Smooth muscle cell (in vitro differentiated cells): ENCODE data around the gene FOXP1. TPM values are rescaled to one million over a fixed set of nuclear protein-coding genes. Genes with fewer than 3 reads are reported as not detected.
A peak's percentile ranks its signal among the peaks of the same experiment; 100 is the strongest.

Experiments
- DNase-seq: peaks from one replicate; lab custom pipeline; 2025; ENCODE audit not compliant: unreplicated experiment; lab: John Stamatoyannopoulos, UW
- H2AFZ ChIP-seq: fragments of 200-600 bp; sonication (generic); 2 replicates; pipeline ENCODE4 v1.6.0; 2016; ENCODE audit warnings: antibody characterized with exemption, low read depth, mild to moderate bottlenecking
- H3F3A ChIP-seq: fragments of 200-600 bp; sonication (generic); 2 replicates; pipeline ENCODE4 v1.6.0; 2017; ENCODE audit warnings: antibody characterized with exemption, low read depth
- H3K27ac ChIP-seq: fragments of 200-600 bp; sonication (generic); 2 replicates; pipeline ENCODE4 v1.5.1; 2016; ENCODE audit warnings: low read depth, mild to moderate bottlenecking
- H3K27me3 ChIP-seq: fragments of 200-600 bp; sonication (generic); 2 replicates; pipeline ENCODE4 v1.6.1; 2016; ENCODE audit warnings: low read depth, mild to moderate bottlenecking
- H3K36me3 ChIP-seq: fragments of 200-600 bp; sonication (generic); 2 replicates; pipeline ENCODE4 v1.5.1; 2016; ENCODE audit warnings: low read depth
- H3K4me1 ChIP-seq: fragments of 200-600 bp; sonication (generic); 2 replicates; pipeline ENCODE4 v1.5.1; 2016; ENCODE audit warnings: low read depth
- H3K4me2 ChIP-seq: fragments of 200-600 bp; sonication (generic); 2 replicates; pipeline ENCODE4 v1.6.0; 2016; ENCODE audit warnings: mild to moderate bottlenecking
- H3K4me3 ChIP-seq: fragments of 200-600 bp; sonication (generic); 2 replicates; pipeline ENCODE4 v1.5.1; 2016; ENCODE audit warnings: mild to moderate bottlenecking
- H3K79me2 ChIP-seq: fragments of 200-600 bp; sonication (generic); 2 replicates; pipeline ENCODE4 v1.6.0; 2016; ENCODE audit warnings: low read depth, mild to moderate bottlenecking
- H3K9ac ChIP-seq: fragments of 200-600 bp; sonication (generic); 2 replicates; pipeline ENCODE4 v1.6.0; 2016; ENCODE audit warnings: low read depth
- H3K9me3 ChIP-seq: fragments of 200-600 bp; sonication (generic); replicated peaks from 2 replicates; pipeline ENCODE4 v1.5.1; 2016; ENCODE audit warnings: low read depth
- H4K20me1 ChIP-seq: fragments of 200-600 bp; sonication (generic); 2 replicates; pipeline ENCODE4 v1.6.0; 2016; ENCODE audit warnings: low read depth
- WGBS: methylation state at CpG from one replicate; pipeline ENCODE4 v1.1.7; 2016; ENCODE audit warnings: low lambda C conversion rate; 5-methylcytosine and 5-hydroxymethylcytosine counted together
- polyA plus RNA-seq: library from polyadenylated mRNA; unstranded; fragments of >200 nt; fragmentation: Nextera tagmentation; extraction: Ambion mirVana; gene quantifications from 2 replicates; pipeline ENCODE4 v1.2.1, GENCODE V29; 2016
- total RNA-seq: library from RNA; depleted of rRNA; stranded (reverse); fragments of >200 nt; gene quantifications from 2 replicates; pipeline ENCODE4 v1.2.3, GENCODE V29; 2014
- TF ChIP-seq, protein P1 (sequence below): fragments of 200-600 bp; sonication (generic); IDR thresholded peaks from 2 replicates; pipeline ENCODE4 v1.5.1; 2017; ENCODE audit warnings: borderline replicate concordance, mild to moderate bottlenecking, antibody characterized with exemption; ENCODE audit not compliant: insufficient read depth, poor library complexity, severe bottlenecking

Gene FOXP1
- total and polyA plus RNA-seq, 2 experiments from 2014 or later, result 40.9 to 68.0 TPM

DNA sequence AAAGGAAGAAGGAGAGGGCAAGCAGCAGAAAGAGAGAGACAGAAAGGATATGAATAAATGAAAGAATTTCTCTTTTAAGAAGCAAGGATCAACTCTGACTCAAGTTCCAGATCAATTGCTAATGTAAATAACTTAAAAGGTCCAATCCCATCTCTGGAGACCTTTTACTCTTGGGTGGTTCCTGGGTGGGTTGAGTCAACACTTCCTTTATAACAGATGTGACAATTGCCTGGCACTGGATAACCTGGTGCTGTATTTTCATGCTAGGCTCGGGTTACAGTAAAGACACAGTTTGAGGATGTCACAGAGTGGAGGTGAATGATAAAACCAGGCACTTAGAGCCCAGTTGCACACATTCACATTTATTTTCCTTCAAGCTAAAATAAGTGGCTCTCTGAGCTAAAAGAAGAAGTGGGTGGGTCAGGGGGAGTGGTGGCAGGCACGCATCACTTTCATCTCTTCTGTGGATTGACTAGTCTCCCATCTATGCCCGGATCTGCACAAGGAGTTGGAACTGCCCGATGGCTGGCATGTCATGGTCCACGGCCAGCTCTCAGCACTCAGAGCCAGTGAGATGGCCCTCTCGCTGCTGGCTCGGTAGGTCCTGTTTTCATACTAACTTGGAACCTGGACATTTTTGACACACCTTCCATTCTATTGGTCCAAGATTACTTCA, 465.8 kb downstream of the FOXP1 start:
- no peak for DNase-seq

DNA sequence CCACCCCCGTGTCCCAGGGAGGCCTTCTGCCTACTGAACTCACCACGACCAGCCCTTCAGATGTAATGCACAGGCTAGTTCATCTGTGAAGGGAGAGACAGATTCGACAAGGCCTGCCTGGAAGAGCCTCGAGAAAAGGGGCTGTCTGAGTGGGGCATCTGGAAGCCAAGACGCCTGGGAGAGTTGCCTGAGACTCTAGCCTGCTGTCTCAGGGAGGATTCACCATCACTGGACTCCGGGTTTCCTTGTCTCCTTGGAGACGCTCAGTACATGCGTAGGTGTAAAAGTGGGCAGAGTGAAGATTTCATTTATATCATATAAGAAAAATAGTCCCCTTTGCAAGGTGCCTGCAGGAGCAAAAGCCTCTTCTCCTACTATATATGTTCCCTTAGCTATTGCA, 468.9 kb downstream of the FOXP1 start:
- Histone ChIP-seq H3K27me3 (no peaks in the 10 kb centered on the region), H3K4me2 (no peak overlapping the region), H3K9ac (no peak overlapping the region), H3K4me3 (no peak overlapping the region), H3K27ac (no peak overlapping the region), H3K9me3 (no peaks in the 10 kb centered on the region), H3F3A (peaks cover 6% of the 10 kb centered on the region), H3K79me2 (no peaks in the 10 kb centered on the region), H2AFZ (no peak overlapping the region), H4K20me1 (peaks cover 6% of the 10 kb centered on the region), H3K36me3 (no peaks in the 10 kb centered on the region), H3K4me1 (peaks cover 5% of the 10 kb centered on the region)
- TF ChIP-seq, protein P1, sequence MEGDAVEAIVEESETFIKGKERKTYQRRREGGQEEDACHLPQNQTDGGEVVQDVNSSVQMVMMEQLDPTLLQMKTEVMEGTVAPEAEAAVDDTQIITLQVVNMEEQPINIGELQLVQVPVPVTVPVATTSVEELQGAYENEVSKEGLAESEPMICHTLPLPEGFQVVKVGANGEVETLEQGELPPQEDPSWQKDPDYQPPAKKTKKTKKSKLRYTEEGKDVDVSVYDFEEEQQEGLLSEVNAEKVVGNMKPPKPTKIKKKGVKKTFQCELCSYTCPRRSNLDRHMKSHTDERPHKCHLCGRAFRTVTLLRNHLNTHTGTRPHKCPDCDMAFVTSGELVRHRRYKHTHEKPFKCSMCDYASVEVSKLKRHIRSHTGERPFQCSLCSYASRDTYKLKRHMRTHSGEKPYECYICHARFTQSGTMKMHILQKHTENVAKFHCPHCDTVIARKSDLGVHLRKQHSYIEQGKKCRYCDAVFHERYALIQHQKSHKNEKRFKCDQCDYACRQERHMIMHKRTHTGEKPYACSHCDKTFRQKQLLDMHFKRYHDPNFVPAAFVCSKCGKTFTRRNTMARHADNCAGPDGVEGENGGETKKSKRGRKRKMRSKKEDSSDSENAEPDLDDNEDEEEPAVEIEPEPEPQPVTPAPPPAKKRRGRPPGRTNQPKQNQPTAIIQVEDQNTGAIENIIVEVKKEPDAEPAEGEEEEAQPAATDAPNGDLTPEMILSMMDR, result no peak
- WGBS, result 91% methylated on average over 8 of the region's 8 CpGs
- no peak for DNase-seq

More for the DNA sequence above, 465.8 kb downstream of the FOXP1 start:
- Histone ChIP-seq H3K4me1 (no peaks in the 10 kb centered on the region), H3K36me3 (no peaks in the 10 kb centered on the region), H3K9ac (no peak overlapping the region), H3F3A (no peaks in the 10 kb centered on the region), H3K4me3 (no peak overlapping the region), H3K4me2 (no peak overlapping the region), H3K27ac (no peak overlapping the region), H3K79me2 (peaks cover 9% of the 10 kb centered on the region), H2AFZ (no peak overlapping the region), H4K20me1 (peaks cover 12% of the 10 kb centered on the region), H3K27me3 (no peaks in the 10 kb centered on the region), H3K9me3 (no peaks in the 10 kb centered on the region)
- WGBS, result 92% methylated on average over 7 of the region's 7 CpGs
- TF ChIP-seq, protein P1, result no peak

DNA sequence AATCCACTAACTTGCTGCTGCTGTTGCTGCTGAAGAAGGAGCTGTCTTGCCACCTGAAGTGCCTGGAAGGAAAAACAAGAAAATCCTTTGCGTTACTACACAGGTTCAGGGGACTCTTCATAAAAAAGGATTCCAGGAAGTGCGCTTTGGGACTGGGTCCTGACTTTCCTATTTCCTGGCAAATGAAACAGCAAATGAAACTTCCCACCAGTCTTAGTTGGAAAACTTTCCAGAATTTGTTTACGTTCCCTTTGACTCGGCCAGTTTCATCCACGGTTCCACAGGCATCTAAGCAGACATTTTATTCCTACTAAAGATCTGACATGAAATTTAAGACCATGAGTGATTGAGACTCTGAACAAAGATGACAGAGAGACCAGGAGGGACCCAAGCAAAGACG, 471.0 kb downstream of the FOXP1 start:
- Histone ChIP-seq H3K79me2 (no peaks in the 10 kb centered on the region), H4K20me1 (peaks cover 6% of the 10 kb centered on the region), H3K9ac (no peak overlapping the region), H3K4me2 (no peak overlapping the region), H3K4me3 (no peak overlapping the region), H3K4me1 (peaks cover 5% of the 10 kb centered on the region), H3K27ac (peak overlapping the region; percentile 7), H2AFZ (no peak overlapping the region), H3K27me3 (no peaks in the 10 kb centered on the region), H3K9me3 (no peaks in the 10 kb centered on the region), H3F3A (peaks cover 6% of the 10 kb centered on the region), H3K36me3 (no peaks in the 10 kb centered on the region)
- DNase-seq, result no peak
- WGBS, result 73% methylated on average over 6 of the region's 6 CpGs
- TF ChIP-seq, protein P1, result no peak
